ENCODE data around the gene WNK1. TPM values are rescaled to one million over a fixed set of nuclear protein-coding genes. Genes with fewer than 3 reads are reported as not detected.

Gene WNK1
- polyA plus RNA-seq, 3 donors: 8.7 to 57.2 (median 20.9) TPM

DNA sequence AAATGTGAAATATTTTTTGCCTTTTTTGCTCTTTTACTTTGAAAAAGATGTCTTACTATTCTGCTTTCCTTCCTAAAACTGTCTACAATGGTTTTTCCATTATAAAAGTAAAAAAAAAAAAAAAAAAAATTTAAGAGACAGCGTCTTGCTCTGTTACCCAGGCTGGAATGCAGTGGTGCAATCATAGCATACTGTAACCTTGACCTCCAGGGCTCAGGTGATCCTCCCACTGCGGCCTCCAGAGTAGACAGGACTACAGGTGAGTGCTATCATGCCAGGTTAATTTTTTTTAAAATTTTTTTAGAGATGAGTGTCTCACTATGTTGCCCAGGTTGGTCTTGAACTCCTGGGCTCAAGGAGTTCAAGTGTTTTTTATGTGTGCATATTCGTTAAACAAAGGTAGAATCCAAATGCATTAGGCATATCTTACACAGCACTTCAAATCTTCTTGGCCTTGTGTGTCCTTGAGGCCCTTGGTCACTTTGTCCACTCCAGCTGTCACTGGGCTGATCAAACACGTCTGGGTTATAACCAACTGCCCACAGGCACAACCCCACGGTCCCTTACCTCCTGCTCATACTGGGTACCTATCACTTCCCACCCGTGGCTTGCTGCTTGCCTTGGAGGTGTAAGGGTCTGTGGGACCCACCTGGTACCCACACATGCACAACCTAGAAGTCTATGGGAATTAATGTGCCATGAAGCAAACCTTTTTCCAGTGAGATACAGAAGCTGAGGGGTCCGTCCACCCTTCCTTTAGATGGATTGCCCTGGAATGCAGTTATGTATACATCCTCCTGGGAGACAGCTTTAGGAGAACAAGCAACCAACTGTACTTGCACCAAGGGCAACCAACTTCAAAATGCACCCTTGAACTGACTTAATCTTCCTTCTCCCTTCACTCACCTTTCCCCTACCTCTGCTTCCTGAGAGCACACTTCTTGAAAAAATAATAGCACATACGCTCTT is 184.3 kb downstream of the WNK1 start:
- Histone ChIP-seq H3K9ac (ENCODE audit: insufficient read depth, low read length, poor library complexity, severe bottlenecking) (no peak overlapping the region), H3K4me3 (replicated peaks in 1 of 3; ENCODE audit: low read depth in 2 of 3, low read length in 3 of 3) (no peak overlapping the region), H3K4me1 (ENCODE audit: control insufficient read depth in 1 of 2, insufficient read depth in 2 of 2, low read length in 2 of 2) (no peaks in the 10 kb centered on the region), H3K4me2 (replicated peaks; ENCODE audit: extremely low read depth, low read length, poor library complexity, severe bottlenecking) (no peak overlapping the region), H4K20me1 (ENCODE audit: insufficient read depth, low read length) (peaks cover 3% of the 10 kb centered on the region), H3K36me3 (replicated peaks in 1 of 2; ENCODE audit: control insufficient read depth in 1 of 2, insufficient read depth in 2 of 2, low read length in 2 of 2) (peaks cover 11 to 54% of the 10 kb centered on the region in 2 donors), H3K79me2 (ENCODE audit: insufficient read depth, low read length) (peaks cover 31% of the 10 kb centered on the region), H3K27me3 (ENCODE audit: control insufficient read depth in 2 of 2, insufficient read depth in 2 of 2, low read length in 2 of 2) (no peaks in the 10 kb centered on the region), H3K9me3 (replicated peaks in 1 of 2; ENCODE audit: control insufficient read depth in 1 of 2, insufficient read depth in 1 of 2, low read length in 2 of 2) (no peaks in the 10 kb centered on the region), H2AFZ (ENCODE audit: insufficient read depth, low read depth, low read length, poor library complexity, severe bottlenecking) (no peak overlapping the region), H3K27ac (ENCODE audit: low read depth in 1 of 2, low read length in 2 of 2) (no peak overlapping the region)
- H3K36me3 Mint-ChIP-seq: peaks cover 40 to 60% of the 10 kb centered on the region in 2 donors
- H3K27ac Mint-ChIP-seq: peak overlapping the region in 2 of 7 donors; percentile 25 to 37
- peaks cover 6% of the 10 kb centered on the region for H3K4me1 Mint-ChIP-seq
- no peak overlapping the region for H3K4me3 Mint-ChIP-seq
- H3K9me3 Mint-ChIP-seq: no peaks in the 10 kb centered on the region
- DNase-seq: no peak
- peaks cover 0 to 3% (median 0%) of the 10 kb centered on the region in 3 donors for H3K27me3 Mint-ChIP-seq (ENCODE audit: low read depth in 3 of 3)
- 88% methylated on average over 1 of the region's 8 CpGs for WGBS (ENCODE audit: insufficient coverage)
- intact Hi-C loops (cut with micrococcal nuclease): no loop called here
- TF ChIP-seq, protein P1, sequence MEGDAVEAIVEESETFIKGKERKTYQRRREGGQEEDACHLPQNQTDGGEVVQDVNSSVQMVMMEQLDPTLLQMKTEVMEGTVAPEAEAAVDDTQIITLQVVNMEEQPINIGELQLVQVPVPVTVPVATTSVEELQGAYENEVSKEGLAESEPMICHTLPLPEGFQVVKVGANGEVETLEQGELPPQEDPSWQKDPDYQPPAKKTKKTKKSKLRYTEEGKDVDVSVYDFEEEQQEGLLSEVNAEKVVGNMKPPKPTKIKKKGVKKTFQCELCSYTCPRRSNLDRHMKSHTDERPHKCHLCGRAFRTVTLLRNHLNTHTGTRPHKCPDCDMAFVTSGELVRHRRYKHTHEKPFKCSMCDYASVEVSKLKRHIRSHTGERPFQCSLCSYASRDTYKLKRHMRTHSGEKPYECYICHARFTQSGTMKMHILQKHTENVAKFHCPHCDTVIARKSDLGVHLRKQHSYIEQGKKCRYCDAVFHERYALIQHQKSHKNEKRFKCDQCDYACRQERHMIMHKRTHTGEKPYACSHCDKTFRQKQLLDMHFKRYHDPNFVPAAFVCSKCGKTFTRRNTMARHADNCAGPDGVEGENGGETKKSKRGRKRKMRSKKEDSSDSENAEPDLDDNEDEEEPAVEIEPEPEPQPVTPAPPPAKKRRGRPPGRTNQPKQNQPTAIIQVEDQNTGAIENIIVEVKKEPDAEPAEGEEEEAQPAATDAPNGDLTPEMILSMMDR (IDR thresholded peaks at IDR 0.05): no peak

DNA sequence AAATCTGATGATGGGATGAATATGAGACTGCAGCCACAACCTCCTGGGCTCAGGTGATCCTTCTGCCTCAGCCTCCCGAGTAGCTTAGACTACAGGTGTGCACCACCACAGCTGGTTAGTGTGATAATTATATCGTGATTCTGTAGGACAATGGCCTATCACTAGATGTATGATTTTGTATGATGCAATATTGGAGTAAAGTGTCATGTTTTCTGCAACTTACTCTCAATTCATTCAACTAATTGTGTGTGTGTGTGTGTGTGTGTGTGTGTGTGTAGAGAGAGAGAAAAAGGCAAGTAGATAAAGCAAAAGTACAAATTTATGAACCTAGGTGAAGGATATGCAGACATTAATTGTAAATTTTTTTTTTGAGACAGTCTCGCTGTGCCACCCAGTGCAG is 186.4 kb downstream of the WNK1 start:
- 60% methylated on average over 1 of the region's 3 CpGs for WGBS (ENCODE audit: insufficient coverage)
- Mint-ChIP-seq H3K4me3 (no peak overlapping the region), H3K27ac (peak overlapping the region in 1 of 7 donors; percentile 3), H3K27me3 (ENCODE audit: low read depth in 3 of 3) (peaks cover 0 to 6% (median 0%) of the 10 kb centered on the region in 3 donors), H3K4me1 (peaks cover 6% of the 10 kb centered on the region), H3K9me3 (no peaks in the 10 kb centered on the region), H3K36me3 (peaks cover 37 to 57% of the 10 kb centered on the region in 2 donors)
- peaks cover 5 to 55% of the 10 kb centered on the region in 2 donors for H3K36me3 ChIP-seq (replicated peaks in 1 of 2; ENCODE audit: control insufficient read depth in 1 of 2, insufficient read depth in 2 of 2, low read length in 2 of 2)
- TF ChIP-seq, protein P1 (IDR thresholded peaks at IDR 0.05): no peak
- peaks cover 37% of the 10 kb centered on the region for H3K79me2 ChIP-seq (ENCODE audit: insufficient read depth, low read length)
- no peak overlapping the region for H2AFZ ChIP-seq (ENCODE audit: insufficient read depth, low read depth, low read length, poor library complexity, severe bottlenecking)
- no peak overlapping the region for H3K4me3 ChIP-seq (replicated peaks in 1 of 3; ENCODE audit: low read depth in 2 of 3, low read length in 3 of 3)
- no peak overlapping the region for H3K27ac ChIP-seq (ENCODE audit: low read depth in 1 of 2, low read length in 2 of 2)
- H3K9ac ChIP-seq (ENCODE audit: insufficient read depth, low read length, poor library complexity, severe bottlenecking): no peak overlapping the region
- H3K4me1 ChIP-seq (ENCODE audit: control insufficient read depth in 1 of 2, insufficient read depth in 2 of 2, low read length in 2 of 2): no peaks in the 10 kb centered on the region
- peaks cover 3% of the 10 kb centered on the region for H4K20me1 ChIP-seq (ENCODE audit: insufficient read depth, low read length)
- no peak for DNase-seq
- intact Hi-C loops (cut with micrococcal nuclease): no loop called here
- no peaks in the 10 kb centered on the region for H3K9me3 ChIP-seq (replicated peaks in 1 of 2; ENCODE audit: control insufficient read depth in 1 of 2, insufficient read depth in 1 of 2, low read length in 2 of 2)
- H3K4me2 ChIP-seq (replicated peaks; ENCODE audit: extremely low read depth, low read length, poor library complexity, severe bottlenecking): no peak overlapping the region
- no peaks in the 10 kb centered on the region for H3K27me3 ChIP-seq (ENCODE audit: control insufficient read depth in 2 of 2, insufficient read depth in 2 of 2, low read length in 2 of 2)
